ENCODE data around the gene FFAR4.

The FFAR4 gene

GRCh38 chr10:93553482-93554315 is 12.8 kb upstream of the FFAR4 start:
- Histone ChIP-seq H3K4me1 (ENCODE audit: control insufficient read depth, insufficient read depth, low read length) (no peaks in the 10 kb centered on the region), H3K36me3 (ENCODE audit: control insufficient read depth, insufficient read depth, low read length) (no peaks in the 10 kb centered on the region), H3K27me3 (ENCODE audit: control insufficient read depth, insufficient read depth, low read length) (no peaks in the 10 kb centered on the region), H3K4me3 (ENCODE audit: low read length) (no peak overlapping the region), H3K27ac (ENCODE audit: low read depth, low read length) (no peak overlapping the region), H3K9ac (ENCODE audit: low read length) (no peak overlapping the region)

- Histone ChIP-seq H3K27me3 (ENCODE audit: control insufficient read depth, insufficient read depth, low read length) (no peaks in the 10 kb centered on the region), H3K36me3 (ENCODE audit: control insufficient read depth, insufficient read depth, low read length) (no peaks in the 10 kb centered on the region), H3K27ac (ENCODE audit: low read depth, low read length) (no peak overlapping the region), H3K4me1 (ENCODE audit: control insufficient read depth, insufficient read depth, low read length) (no peaks in the 10 kb centered on the region), H3K9ac (ENCODE audit: low read length) (no peak overlapping the region), H3K4me3 (ENCODE audit: low read length) (no peak overlapping the region)
These were observed 12.2 kb upstream of the FFAR4 start for GRCh38 chr10:93554316-93554663.

GRCh38 chr10:93554760-93555432 is 11.6 kb upstream of the FFAR4 start:
- H3K4me3 ChIP-seq (ENCODE audit: low read length): no peak overlapping the region
- H3K4me1 ChIP-seq (ENCODE audit: control insufficient read depth, insufficient read depth, low read length): no peaks in the 10 kb centered on the region
- H3K9ac ChIP-seq (ENCODE audit: low read length): no peak overlapping the region
- no peak overlapping the region for H3K27ac ChIP-seq (ENCODE audit: low read depth, low read length)
- H3K36me3 ChIP-seq (ENCODE audit: control insufficient read depth, insufficient read depth, low read length): no peaks in the 10 kb centered on the region
- no peaks in the 10 kb centered on the region for H3K27me3 ChIP-seq (ENCODE audit: control insufficient read depth, insufficient read depth, low read length)

GRCh38 chr10:93559490-93559889 is 7.0 kb upstream of the FFAR4 start:
- Histone ChIP-seq H3K36me3 (ENCODE audit: control insufficient read depth, insufficient read depth, low read length) (no peaks in the 10 kb centered on the region), H3K4me3 (ENCODE audit: low read length) (no peak overlapping the region), H3K4me1 (ENCODE audit: control insufficient read depth, insufficient read depth, low read length) (no peaks in the 10 kb centered on the region), H3K9ac (ENCODE audit: low read length) (no peak overlapping the region), H3K27ac (ENCODE audit: low read depth, low read length) (no peak overlapping the region), H3K27me3 (ENCODE audit: control insufficient read depth, insufficient read depth, low read length) (no peaks in the 10 kb centered on the region)

GRCh38 chr10:93560541-93560940 is 5.9 kb upstream of the FFAR4 start:
- Histone ChIP-seq H3K36me3 (ENCODE audit: control insufficient read depth, insufficient read depth, low read length) (no peaks in the 10 kb centered on the region), H3K4me1 (ENCODE audit: control insufficient read depth, insufficient read depth, low read length) (no peaks in the 10 kb centered on the region), H3K27ac (ENCODE audit: low read depth, low read length) (no peak overlapping the region), H3K9ac (ENCODE audit: low read length) (no peak overlapping the region), H3K4me3 (ENCODE audit: low read length) (no peak overlapping the region), H3K27me3 (ENCODE audit: control insufficient read depth, insufficient read depth, low read length) (no peaks in the 10 kb centered on the region)

GRCh38 chr10:93565446-93565845 is 1.0 kb upstream of the FFAR4 start:
- Histone ChIP-seq H3K4me1 (ENCODE audit: control insufficient read depth, insufficient read depth, low read length) (no peaks in the 10 kb centered on the region), H3K27me3 (ENCODE audit: control insufficient read depth, insufficient read depth, low read length) (peaks cover 2% of the 10 kb centered on the region), H3K9ac (ENCODE audit: low read length) (no peak overlapping the region), H3K4me3 (ENCODE audit: low read length) (no peak overlapping the region), H3K27ac (ENCODE audit: low read depth, low read length) (no peak overlapping the region), H3K36me3 (ENCODE audit: control insufficient read depth, insufficient read depth, low read length) (no peaks in the 10 kb centered on the region)

- Histone ChIP-seq H3K4me1 (ENCODE audit: control insufficient read depth, insufficient read depth, low read length) (no peaks in the 10 kb centered on the region), H3K4me3 (ENCODE audit: low read length) (peak overlapping the region; percentile 38), H3K9ac (ENCODE audit: low read length) (no peak overlapping the region), H3K27ac (ENCODE audit: low read depth, low read length) (no peak overlapping the region), H3K27me3 (ENCODE audit: control insufficient read depth, insufficient read depth, low read length) (peaks cover 2% of the 10 kb centered on the region), H3K36me3 (ENCODE audit: control insufficient read depth, insufficient read depth, low read length) (no peaks in the 10 kb centered on the region)
These were observed 1.0 kb downstream of the FFAR4 start for GRCh38 chr10:93567277-93568104.

- no peaks in the 10 kb centered on the region for H3K36me3 ChIP-seq (ENCODE audit: control insufficient read depth, insufficient read depth, low read length)
- H3K4me3 ChIP-seq (ENCODE audit: low read length): peak overlapping the region; percentile 28
- no peak overlapping the region for H3K27ac ChIP-seq (ENCODE audit: low read depth, low read length)
- no peak overlapping the region for H3K9ac ChIP-seq (ENCODE audit: low read length)
- no peaks in the 10 kb centered on the region for H3K4me1 ChIP-seq (ENCODE audit: control insufficient read depth, insufficient read depth, low read length)
- H3K27me3 ChIP-seq (ENCODE audit: control insufficient read depth, insufficient read depth, low read length): peaks cover 2% of the 10 kb centered on the region
These were observed 1.6 kb downstream of the FFAR4 start for GRCh38 chr10:93568105-93568390.

GRCh38 chr10:93570383-93570782 is 3.9 kb downstream of the FFAR4 start:
- H3K27me3 ChIP-seq (ENCODE audit: control insufficient read depth, insufficient read depth, low read length): peaks cover 2% of the 10 kb centered on the region
- no peak overlapping the region for H3K9ac ChIP-seq (ENCODE audit: low read length)
- no peak overlapping the region for H3K4me3 ChIP-seq (ENCODE audit: low read length)
- no peak overlapping the region for H3K27ac ChIP-seq (ENCODE audit: low read depth, low read length)
- no peaks in the 10 kb centered on the region for H3K4me1 ChIP-seq (ENCODE audit: control insufficient read depth, insufficient read depth, low read length)
- H3K36me3 ChIP-seq (ENCODE audit: control insufficient read depth, insufficient read depth, low read length): no peaks in the 10 kb centered on the region

GRCh38 chr10:93572606-93573005 is 6.1 kb downstream of the FFAR4 start:
- Histone ChIP-seq H3K27ac (ENCODE audit: low read depth, low read length) (no peak overlapping the region), H3K36me3 (ENCODE audit: control insufficient read depth, insufficient read depth, low read length) (no peaks in the 10 kb centered on the region), H3K27me3 (ENCODE audit: control insufficient read depth, insufficient read depth, low read length) (no peaks in the 10 kb centered on the region), H3K9ac (ENCODE audit: low read length) (no peak overlapping the region), H3K4me1 (ENCODE audit: control insufficient read depth, insufficient read depth, low read length) (no peaks in the 10 kb centered on the region), H3K4me3 (ENCODE audit: low read length) (no peak overlapping the region)

- no peak overlapping the region for H3K27ac ChIP-seq (ENCODE audit: low read depth, low read length)
- H3K4me1 ChIP-seq (ENCODE audit: control insufficient read depth, insufficient read depth, low read length): no peaks in the 10 kb centered on the region
- no peak overlapping the region for H3K4me3 ChIP-seq (ENCODE audit: low read length)
- no peaks in the 10 kb centered on the region for H3K27me3 ChIP-seq (ENCODE audit: control insufficient read depth, insufficient read depth, low read length)
- H3K9ac ChIP-seq (ENCODE audit: low read length): no peak overlapping the region
- H3K36me3 ChIP-seq (ENCODE audit: control insufficient read depth, insufficient read depth, low read length): no peaks in the 10 kb centered on the region
These were observed 6.8 kb downstream of the FFAR4 start for GRCh38 chr10:93573051-93573909.

- no peak overlapping the region for H3K9ac ChIP-seq (ENCODE audit: low read length)
- no peaks in the 10 kb centered on the region for H3K36me3 ChIP-seq (ENCODE audit: control insufficient read depth, insufficient read depth, low read length)
- no peak overlapping the region for H3K27ac ChIP-seq (ENCODE audit: low read depth, low read length)
- H3K4me3 ChIP-seq (ENCODE audit: low read length): no peak overlapping the region
- no peaks in the 10 kb centered on the region for H3K4me1 ChIP-seq (ENCODE audit: control insufficient read depth, insufficient read depth, low read length)
- no peaks in the 10 kb centered on the region for H3K27me3 ChIP-seq (ENCODE audit: control insufficient read depth, insufficient read depth, low read length)
These were observed 7.5 kb downstream of the FFAR4 start for GRCh38 chr10:93573924-93574323.

Data from rectal smooth muscle tissue (tissue), 1 donor.